Loucy (cell line): ENCODE data around the gene CDH12.

Experiments
- EZH2phosphoT487 ChIP-seq: fragments of 200-600 bp; IDR thresholded peaks from 2 replicates; pipeline ENCODE4 v1.6.1; 2018; ENCODE audit warnings: antibody characterized with exemption, mild to moderate bottlenecking, moderate library complexity, borderline replicate concordance
- TF ChIP-seq, protein P1 (sequence below): fragments of 200-600 bp; sonication (generic); conservative IDR thresholded peaks from 2 replicates; pipeline ENCODE4 v1.5.1; 2014; ENCODE audit warnings: mild to moderate bottlenecking, antibody characterized with exemption, low read length

DNA sequence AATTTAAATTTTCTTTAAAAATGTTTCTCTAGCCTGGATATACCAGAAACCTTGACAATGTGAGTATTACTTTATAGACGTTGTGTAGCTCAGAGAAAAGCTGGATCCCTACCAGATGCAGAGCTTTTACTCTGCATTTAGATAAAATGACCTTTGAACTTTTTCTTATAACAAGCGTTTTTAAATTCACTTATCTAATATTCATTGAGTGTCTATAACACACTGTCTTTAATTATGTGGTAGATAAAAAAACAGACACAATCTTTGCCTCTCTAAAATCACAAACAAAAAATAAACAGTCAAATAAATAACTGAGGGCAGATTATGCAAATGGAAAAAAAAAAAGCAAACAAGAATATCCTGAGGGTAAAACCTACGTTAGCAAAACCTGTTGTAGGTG, 773.6 kb downstream of the CDH12 start:
- TF ChIP-seq, protein P1, sequence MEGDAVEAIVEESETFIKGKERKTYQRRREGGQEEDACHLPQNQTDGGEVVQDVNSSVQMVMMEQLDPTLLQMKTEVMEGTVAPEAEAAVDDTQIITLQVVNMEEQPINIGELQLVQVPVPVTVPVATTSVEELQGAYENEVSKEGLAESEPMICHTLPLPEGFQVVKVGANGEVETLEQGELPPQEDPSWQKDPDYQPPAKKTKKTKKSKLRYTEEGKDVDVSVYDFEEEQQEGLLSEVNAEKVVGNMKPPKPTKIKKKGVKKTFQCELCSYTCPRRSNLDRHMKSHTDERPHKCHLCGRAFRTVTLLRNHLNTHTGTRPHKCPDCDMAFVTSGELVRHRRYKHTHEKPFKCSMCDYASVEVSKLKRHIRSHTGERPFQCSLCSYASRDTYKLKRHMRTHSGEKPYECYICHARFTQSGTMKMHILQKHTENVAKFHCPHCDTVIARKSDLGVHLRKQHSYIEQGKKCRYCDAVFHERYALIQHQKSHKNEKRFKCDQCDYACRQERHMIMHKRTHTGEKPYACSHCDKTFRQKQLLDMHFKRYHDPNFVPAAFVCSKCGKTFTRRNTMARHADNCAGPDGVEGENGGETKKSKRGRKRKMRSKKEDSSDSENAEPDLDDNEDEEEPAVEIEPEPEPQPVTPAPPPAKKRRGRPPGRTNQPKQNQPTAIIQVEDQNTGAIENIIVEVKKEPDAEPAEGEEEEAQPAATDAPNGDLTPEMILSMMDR, result no peak
- no peak for TF ChIP-seq EZH2phosphoT487
